Trophoblast cell (in vitro differentiated cells and primary cell): ENCODE data around the gene MRC2.
"Not testable (repeated sequence)": the region's sequence is repeated elsewhere in the genome, so short reads cannot be mapped to it uniquely, and the experiment has no call there.

Source experiments
- DNase-seq, 2 donors: peaks; one replicate each; pipeline ENCODE4 v3.0.0-alpha.2; 2016
- H2AFZ ChIP-seq: 2 replicates; pipeline ENCODE4 v1.6.1; 2013; ENCODE audit warnings: low read length, moderate library complexity, mild to moderate bottlenecking; ENCODE audit not compliant: insufficient read depth, poor library complexity
- H2AK5ac ChIP-seq: 2 replicates; pipeline ENCODE4 v1.6.1; 2013; ENCODE audit warnings: mild to moderate bottlenecking, low read length
- H2BK120ac ChIP-seq: 2 replicates; pipeline ENCODE4 v1.6.1; 2013; ENCODE audit warnings: low read length, mild to moderate bottlenecking, moderate library complexity; ENCODE audit not compliant: insufficient read depth, poor library complexity
- H2BK12ac ChIP-seq: 2 replicates; pipeline ENCODE4 v1.6.1; 2013; ENCODE audit warnings: mild to moderate bottlenecking, low read length, moderate library complexity
- H2BK5ac ChIP-seq: 2 replicates; pipeline ENCODE4 v1.6.1; 2013; ENCODE audit warnings: low read length, low read depth, moderate library complexity, mild to moderate bottlenecking; ENCODE audit not compliant: poor library complexity
- H3K14ac ChIP-seq: 2 replicates; pipeline ENCODE4 v1.6.1; 2013; ENCODE audit warnings: mild to moderate bottlenecking, low read length
- H3K18ac ChIP-seq: 2 replicates; pipeline ENCODE4 v1.6.1; 2013; ENCODE audit warnings: mild to moderate bottlenecking, low read length
- H3K23ac ChIP-seq: 2 replicates; pipeline ENCODE4 v1.6.1; 2013; ENCODE audit warnings: low read length
- H3K27ac ChIP-seq: 2 replicates; pipeline ENCODE4 v1.5.1; 2013; ENCODE audit warnings: low read depth, mild to moderate bottlenecking, inconsistent platforms, low read length, moderate library complexity
- H3K27me3 ChIP-seq: 2 replicates; pipeline ENCODE4 v1.6.1; 2013; ENCODE audit warnings: inconsistent platforms, mild to moderate bottlenecking, low read length, moderate library complexity; ENCODE audit not compliant: insufficient read depth
- H3K36me3 ChIP-seq, 2 experiments: 1 replicate in 1 of 2; 2 replicates in 1 of 2; pipeline ENCODE4 v1.6.1; 2013; ENCODE audit warnings: low read length in 2 of 2, mild to moderate bottlenecking in 2 of 2, moderate library complexity in 1 of 2; ENCODE audit not compliant: insufficient read depth in 2 of 2, control insufficient read depth in 1 of 2
- H3K4ac ChIP-seq: 2 replicates; pipeline ENCODE4 v1.6.1; 2013; ENCODE audit warnings: low read depth, mild to moderate bottlenecking, low read length, moderate library complexity
- H3K4me1 ChIP-seq, 2 experiments: 1 replicate in 1 of 2; 2 replicates in 1 of 2; pipeline ENCODE4 v1.6.1; 2013; ENCODE audit warnings: low read length in 2 of 2, mild to moderate bottlenecking in 2 of 2, moderate library complexity in 1 of 2; ENCODE audit not compliant: insufficient read depth in 2 of 2, control insufficient read depth in 1 of 2
- H3K4me2 ChIP-seq: 2 replicates; pipeline ENCODE4 v1.6.1; 2013; ENCODE audit warnings: inconsistent platforms, mild to moderate bottlenecking, low read length, moderate library complexity
- H3K4me3 ChIP-seq: 2 replicates; pipeline ENCODE4 v1.5.1; 2013; ENCODE audit warnings: mild to moderate bottlenecking, low read depth, low read length, inconsistent platforms
- H3K79me1 ChIP-seq: one replicate; pipeline ENCODE4 v1.6.1; 2013; ENCODE audit warnings: low read length
- H3K79me2 ChIP-seq: 2 replicates; pipeline ENCODE4 v1.6.1; 2013; ENCODE audit warnings: low read length, mild to moderate bottlenecking; ENCODE audit not compliant: control insufficient read depth, insufficient read depth, poor library complexity
- H3K9ac ChIP-seq: 2 replicates; pipeline ENCODE4 v1.6.1; 2013; ENCODE audit warnings: mild to moderate bottlenecking, low read length
- H3K9me3 ChIP-seq: 2 replicates; pipeline ENCODE4 v1.6.1; 2013; ENCODE audit warnings: low read depth, mild to moderate bottlenecking, control low read depth, inconsistent platforms, low read length; ENCODE audit not compliant: insufficient read depth
- H4K12ac ChIP-seq: 2 replicates; pipeline ENCODE4 v1.6.1; 2013; ENCODE audit warnings: low read depth, mild to moderate bottlenecking, low read length, moderate library complexity
- H4K8ac ChIP-seq: 2 replicates; pipeline ENCODE4 v1.6.1; 2013; ENCODE audit warnings: low read depth, mild to moderate bottlenecking, low read length, moderate library complexity
- H4K91ac ChIP-seq: one replicate; pipeline ENCODE4 v1.6.1; 2013; ENCODE audit warnings: low read depth, mild to moderate bottlenecking, low read length, moderate library complexity
- WGBS: extraction: QIAGEN DNeasy Blood & Tissue Kit; methylation state at CpG from one replicate; pipeline ENCODE4 v1.1.7; 2013; ENCODE audit warnings: missing lambda C conversion rate; ENCODE audit not compliant: insufficient read length, insufficient coverage; ENCODE audit errors: extremely low coverage; 5-methylcytosine and 5-hydroxymethylcytosine counted together

MRC2 gene

DNA sequence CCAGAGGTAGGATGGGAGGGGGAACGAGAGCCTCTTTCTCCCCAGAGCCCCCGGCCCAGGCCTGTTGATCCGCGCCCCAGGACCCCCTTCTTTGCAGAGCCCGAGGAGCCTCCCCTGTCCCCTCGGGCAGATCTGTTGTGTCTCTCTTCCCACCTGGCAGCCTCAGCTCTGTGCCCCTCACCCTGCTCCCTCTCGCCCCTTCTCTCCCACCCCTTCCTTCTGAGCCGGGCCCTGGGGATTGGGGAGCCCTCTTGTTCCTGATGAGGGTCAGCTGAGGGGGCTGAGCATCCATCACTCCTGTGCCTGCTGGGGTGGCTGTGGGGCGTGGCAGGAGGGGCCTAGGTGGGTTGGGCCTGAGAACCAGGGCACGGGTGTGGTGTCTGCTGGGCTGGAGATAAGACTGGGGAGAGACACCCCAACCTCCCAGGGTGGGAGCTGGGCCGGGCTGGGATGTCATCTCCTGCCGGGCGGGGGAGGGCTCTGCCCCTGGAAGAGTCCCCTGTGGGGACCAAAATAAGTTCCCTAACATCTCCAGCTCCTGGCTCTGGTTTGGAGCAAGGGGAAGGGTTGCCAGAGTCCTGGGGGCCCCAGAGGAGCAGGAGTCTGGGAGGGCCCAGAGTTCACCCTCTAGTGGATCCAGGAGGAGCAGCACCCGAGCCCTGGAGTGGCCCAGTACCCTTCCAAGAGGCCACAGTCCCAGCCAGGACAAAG, 65.4 kb downstream of the MRC2 start:
- Histone ChIP-seq H4K12ac (no peak overlapping the region), H3K18ac (no peak overlapping the region), H3K4ac (no peak overlapping the region), H4K8ac (no peak overlapping the region), H3K79me2 (no peaks in the 10 kb centered on the region), H3K9ac (no peak overlapping the region), H3K79me1 (no peaks in the 10 kb centered on the region), H2AFZ (no peak overlapping the region), H2BK12ac (no peak overlapping the region), H3K4me3 (no peak overlapping the region), H2BK120ac (no peak overlapping the region), H3K4me2 (no peak overlapping the region), H3K14ac (no peak overlapping the region), H3K27ac (no peak overlapping the region), H2BK5ac (no peak overlapping the region), H3K4me1 (peaks cover 2 to 4% of the 10 kb centered on the region in 2 experiments), H2AK5ac (no peak overlapping the region), H3K9me3 (no peaks in the 10 kb centered on the region), H3K36me3 (peaks cover 51 to 55% of the 10 kb centered on the region in 2 experiments), H3K27me3 (no peaks in the 10 kb centered on the region), H3K23ac (no peak overlapping the region), H4K91ac (no peak overlapping the region)
- WGBS: no CpG with 5 or more reads among the region's 14 CpGs
- DNase-seq: peak in 1 of 2 donors; percentile 18

GRCh38 chr17:62693616-62694409, 66.3 kb downstream of the MRC2 start:
- H3K18ac ChIP-seq: no peak overlapping the region
- no peak overlapping the region for H4K12ac ChIP-seq
- H2BK120ac ChIP-seq: no peak overlapping the region
- H2BK5ac ChIP-seq: no peak overlapping the region
- no CpG with 5 or more reads among the region's 19 CpGs for WGBS
- H4K8ac ChIP-seq: no peak overlapping the region
- no peak overlapping the region for H3K4me2 ChIP-seq
- no peak overlapping the region for H3K14ac ChIP-seq
- H3K36me3 ChIP-seq: peaks cover 42 to 47% of the 10 kb centered on the region in 2 experiments
- H3K79me2 ChIP-seq: no peaks in the 10 kb centered on the region
- no peak overlapping the region for H3K23ac ChIP-seq
- H2BK12ac ChIP-seq: no peak overlapping the region
- H2AK5ac ChIP-seq: no peak overlapping the region
- H3K27ac ChIP-seq: no peak overlapping the region
- no peak overlapping the region for H3K4ac ChIP-seq
- no peak overlapping the region for H3K4me3 ChIP-seq
- H2AFZ ChIP-seq: no peak overlapping the region
- DNase-seq: no peak
- peaks cover 2 to 4% of the 10 kb centered on the region in 2 experiments for H3K4me1 ChIP-seq
- no peaks in the 10 kb centered on the region for H3K9me3 ChIP-seq
- H3K9ac ChIP-seq: no peak overlapping the region
- no peak overlapping the region for H4K91ac ChIP-seq
- H3K27me3 ChIP-seq: no peaks in the 10 kb centered on the region
- no peaks in the 10 kb centered on the region for H3K79me1 ChIP-seq

DNA sequence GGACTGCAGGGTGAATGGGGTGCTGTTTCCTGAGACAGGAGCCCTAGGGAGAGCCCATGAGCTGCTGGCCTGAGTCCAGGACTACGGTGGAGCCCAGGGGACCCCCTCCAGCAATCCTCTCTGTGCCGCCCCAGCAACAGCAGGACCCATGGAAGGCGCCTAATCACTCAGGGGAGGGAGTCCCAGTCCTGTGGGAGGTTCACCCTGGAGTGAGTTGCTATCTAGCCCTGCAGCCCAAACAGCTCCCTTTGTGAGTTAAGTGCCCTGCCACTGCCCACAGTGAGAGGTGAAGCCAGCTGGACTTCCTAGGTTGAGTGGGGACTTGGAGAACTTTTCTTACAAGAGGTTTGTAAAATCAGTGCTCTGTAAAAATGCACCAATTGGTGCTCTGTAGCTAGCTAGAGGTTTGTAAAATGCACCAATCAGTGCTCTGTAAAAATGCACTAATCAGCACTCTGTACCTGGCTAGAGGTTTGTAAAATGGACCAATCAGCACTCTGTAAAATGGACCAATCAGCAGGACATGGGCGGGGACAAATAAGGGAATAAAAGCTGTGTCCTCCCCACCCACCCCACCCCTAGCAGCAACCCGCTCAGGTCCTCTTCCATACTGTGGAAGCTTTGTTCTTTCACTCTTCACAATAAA, 67.7 kb downstream of the MRC2 start:
- H3K9me3 ChIP-seq, H2BK12ac ChIP-seq, H4K8ac ChIP-seq, H2BK120ac ChIP-seq, H3K79me1 ChIP-seq, H3K4me1 ChIP-seq, H2AFZ ChIP-seq, H3K79me2 ChIP-seq, H3K23ac ChIP-seq, H4K12ac ChIP-seq, H3K27me3 ChIP-seq, H3K14ac ChIP-seq, H2BK5ac ChIP-seq, H4K91ac ChIP-seq, DNase-seq, H3K27ac ChIP-seq, H3K4ac ChIP-seq, H3K9ac ChIP-seq, H3K4me3 ChIP-seq, H3K18ac ChIP-seq, H2AK5ac ChIP-seq, H3K4me2 ChIP-seq: not testable (repeated sequence)
- peaks cover 28 to 33% of the 10 kb centered on the region in 2 experiments for H3K36me3 ChIP-seq
- no CpG with 5 or more reads among the region's 5 CpGs for WGBS

DNA sequence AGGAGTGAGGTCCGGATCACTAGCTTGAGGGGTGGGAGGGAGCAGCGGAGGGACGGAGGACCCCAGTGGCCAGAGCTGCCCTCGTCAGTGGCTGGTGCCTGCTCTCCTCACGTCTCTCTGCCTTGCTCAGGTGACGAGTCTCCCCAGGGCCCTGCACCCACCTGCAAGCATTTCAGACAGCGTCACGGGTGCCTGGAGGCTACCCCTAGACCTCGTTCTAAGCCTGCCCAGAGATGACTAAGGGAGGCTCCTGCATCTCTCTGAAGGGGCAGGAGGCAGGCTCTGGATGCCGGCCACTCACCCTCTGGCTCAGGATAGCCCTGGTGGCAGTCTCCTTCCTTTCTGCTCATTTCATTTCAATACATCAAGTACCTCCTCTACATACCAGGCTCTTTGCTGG, 68.8 kb downstream of the MRC2 start:
- no CpG with 5 or more reads among the region's 10 CpGs for WGBS
- no peak overlapping the region for H2AFZ ChIP-seq

More for the DNA sequence above, 68.8 kb downstream of the MRC2 start:
- Histone ChIP-seq H3K27me3 (no peaks in the 10 kb centered on the region), H3K4ac (no peak overlapping the region), H3K36me3 (peaks cover 18 to 23% of the 10 kb centered on the region in 2 experiments), H3K79me2 (no peaks in the 10 kb centered on the region), H2BK12ac (no peak overlapping the region), H3K23ac (no peak overlapping the region), H4K91ac (no peak overlapping the region), H3K79me1 (no peaks in the 10 kb centered on the region), H3K14ac (no peak overlapping the region), H3K4me2 (no peak overlapping the region), H3K9ac (no peak overlapping the region), H4K8ac (no peak overlapping the region), H2BK5ac (no peak overlapping the region), H3K18ac (no peak overlapping the region), H4K12ac (no peak overlapping the region), H3K4me1 (peaks cover 2 to 4% of the 10 kb centered on the region in 2 experiments), H2AK5ac (no peak overlapping the region), H3K27ac (no peak overlapping the region), H3K4me3 (no peak overlapping the region), H2BK120ac (no peak overlapping the region), H3K9me3 (no peaks in the 10 kb centered on the region)
- DNase-seq: peak; percentile 6 to 31
